SK-N-SH treated with all-trans-retinoic acid at 6 μM for 48 hours (cell line): ENCODE data around the gene EPHA1.

ENCODE experiments used
- ARNTL ChIP-seq: fragments of 450-650 bp; formaldehyde crosslinking; IDR thresholded peaks from 2 replicates; pipeline ENCODE4 v1.5.0; 2020; ENCODE audit warnings: low read depth, mild to moderate bottlenecking, moderate library complexity, borderline replicate concordance
- OSR1 ChIP-seq: fragments of 250-450 bp; sonication (Bioruptor Pico); IDR thresholded peaks from 2 replicates; pipeline ENCODE4 v1.8.0; 2022; ENCODE audit warnings: moderate library complexity, mild to moderate bottlenecking, inconsistent platforms
- TOX ChIP-seq: fragments of 250-450 bp; sonication (Bioruptor Pico); IDR thresholded peaks from 2 replicates; pipeline ENCODE4 v1.8.0; 2021; ENCODE audit warnings: mild to moderate bottlenecking, moderate library complexity, borderline replicate concordance
- TF ChIP-seq, protein P1 (sequence below): fragments of 250-450 bp; sonication (Bioruptor Pico); IDR thresholded peaks from 2 replicates; pipeline ENCODE4 v1.8.0; 2021; ENCODE audit warnings: low read depth, mild to moderate bottlenecking, moderate library complexity, borderline replicate concordance

DNA sequence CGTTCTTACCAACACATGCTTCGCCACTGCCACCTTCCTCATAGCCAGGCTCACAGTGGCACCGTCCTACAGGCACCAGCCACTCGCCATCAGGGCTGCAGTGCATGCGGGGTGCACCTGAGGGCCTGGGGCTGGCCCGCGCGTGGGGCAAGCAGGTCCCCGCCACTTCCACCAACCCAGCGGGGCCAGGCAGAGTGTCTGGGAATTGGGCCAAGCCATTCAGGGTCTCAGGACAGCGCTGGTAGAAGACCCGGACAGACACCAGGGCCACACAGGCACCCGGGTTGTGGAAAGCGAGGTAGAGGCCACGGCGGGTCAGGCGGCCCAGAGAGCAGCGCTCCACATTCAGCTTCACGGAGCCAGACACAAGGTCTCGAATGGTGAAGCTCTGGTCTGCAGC is 9.0 kb downstream of the EPHA1 start:
- no peak for TF ChIP-seq ARNTL (CRISPR knock-in tag)
- TF ChIP-seq, protein P1, sequence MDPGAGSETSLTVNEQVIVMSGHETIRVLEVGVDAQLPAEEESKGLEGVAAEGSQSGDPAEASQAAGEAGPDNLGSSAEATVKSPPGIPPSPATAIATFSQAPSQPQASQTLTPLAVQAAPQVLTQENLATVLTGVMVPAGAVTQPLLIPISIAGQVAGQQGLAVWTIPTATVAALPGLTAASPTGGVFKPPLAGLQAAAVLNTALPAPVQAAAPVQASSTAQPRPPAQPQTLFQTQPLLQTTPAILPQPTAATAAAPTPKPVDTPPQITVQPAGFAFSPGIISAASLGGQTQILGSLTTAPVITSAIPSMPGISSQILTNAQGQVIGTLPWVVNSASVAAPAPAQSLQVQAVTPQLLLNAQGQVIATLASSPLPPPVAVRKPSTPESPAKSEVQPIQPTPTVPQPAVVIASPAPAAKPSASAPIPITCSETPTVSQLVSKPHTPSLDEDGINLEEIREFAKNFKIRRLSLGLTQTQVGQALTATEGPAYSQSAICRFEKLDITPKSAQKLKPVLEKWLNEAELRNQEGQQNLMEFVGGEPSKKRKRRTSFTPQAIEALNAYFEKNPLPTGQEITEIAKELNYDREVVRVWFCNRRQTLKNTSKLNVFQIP (CRISPR knock-in tag) = no peak
- TF ChIP-seq TOX (CRISPR knock-in tag) = no peak
- TF ChIP-seq OSR1 (CRISPR knock-in tag) = no peak
